SKM-1 treated with dmso at 0.1 percent for 144 hours (cell line): Measurements from ENCODE around the gene NIPAL4.
A peak's percentile ranks its signal among the peaks of the same experiment; 100 is the strongest.
"Not testable (repeated sequence)": the region's sequence is repeated elsewhere in the genome, so short reads cannot be mapped to it uniquely, and the experiment has no call there.

ENCODE experiments used
- DNase-seq: peaks from one replicate; lab custom pipeline; 2025; ENCODE audit not compliant: unreplicated experiment; lab: John Stamatoyannopoulos, UW

Gene NIPAL4

GRCh38 chr5:157463081-157463480 lies 3.1 kb downstream of the NIPAL4 start:
- DNase-seq = no peak

GRCh38 chr5:157463621-157464518 lies 3.9 kb downstream of the NIPAL4 start:
- DNase-seq = no peak

DNA sequence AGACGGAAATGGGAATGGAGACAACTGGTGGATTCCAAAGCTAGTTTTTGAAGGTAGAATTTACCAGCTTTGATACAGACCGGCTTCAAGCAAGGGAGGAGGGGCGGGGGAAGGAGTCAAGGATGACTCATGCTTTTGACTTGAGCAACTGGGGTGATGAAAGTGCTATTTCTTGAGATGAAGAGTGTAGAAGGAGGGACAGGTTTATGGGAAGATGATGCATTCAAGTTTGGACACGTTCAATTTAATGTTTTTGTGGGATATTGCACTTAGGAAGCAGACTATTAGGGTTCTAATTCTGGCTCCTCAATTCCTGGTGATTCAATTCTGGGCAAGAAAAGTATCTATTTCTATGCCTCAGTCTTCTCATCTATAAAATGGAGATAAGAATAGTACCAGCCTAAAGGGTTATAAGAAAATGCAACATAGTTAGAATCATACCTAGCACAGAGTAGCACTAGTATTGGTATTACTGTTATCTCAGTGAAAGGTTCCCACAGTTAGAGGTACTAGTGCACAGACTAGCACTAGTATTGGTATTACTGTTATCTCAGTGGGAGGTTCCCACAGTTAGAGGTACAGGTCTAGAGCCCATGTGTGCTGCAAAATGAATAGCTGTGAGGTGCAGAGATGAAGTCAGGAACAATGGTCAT lies 4.6 kb downstream of the NIPAL4 start:
- DNase-seq = peak; percentile 80

DNA sequence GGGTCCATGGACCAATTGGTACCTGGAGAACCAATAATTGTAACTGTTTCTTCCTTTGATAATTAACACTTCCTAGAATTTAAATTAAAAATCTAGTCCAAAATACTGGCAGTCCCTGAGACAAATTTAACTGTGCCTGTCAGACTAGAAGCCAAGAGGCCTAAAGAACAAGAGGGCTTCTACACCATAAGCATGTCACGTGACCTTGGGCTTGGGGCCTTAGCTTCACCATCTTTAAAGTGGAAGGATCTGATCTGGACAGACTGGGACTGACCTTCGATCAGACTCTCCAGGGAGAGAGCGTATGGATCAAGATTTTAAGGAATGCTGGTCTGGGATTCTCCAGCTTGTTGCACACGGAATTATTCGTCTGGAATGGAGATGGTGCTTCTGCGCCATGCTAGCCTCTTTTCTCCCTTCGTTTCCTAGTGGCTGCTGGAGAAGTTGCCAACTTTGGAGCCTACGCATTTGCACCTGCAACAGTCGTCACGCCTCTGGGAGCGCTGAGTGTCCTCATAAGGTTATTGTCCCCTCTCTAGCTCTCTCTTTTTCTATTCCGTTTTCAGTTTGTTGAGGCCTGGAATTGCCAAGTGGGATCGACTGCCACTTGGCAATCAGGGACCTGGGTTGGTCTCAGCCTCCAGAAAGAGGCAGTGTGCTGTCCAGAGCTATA lies 8.4 kb downstream of the NIPAL4 start:
- DNase-seq = no peak

- DNase-seq = no peak
Observed at GRCh38 chr5:157469073-157469472, 9.1 kb downstream of the NIPAL4 start.

GRCh38 chr5:157469687-157470086 lies 9.7 kb downstream of the NIPAL4 start:
- no peak for DNase-seq

GRCh38 chr5:157470631-157471030 lies 10.6 kb downstream of the NIPAL4 start:
- no peak for DNase-seq

GRCh38 chr5:157471709-157472108 lies 11.7 kb downstream of the NIPAL4 start:
- peak; percentile 9 for DNase-seq

DNA sequence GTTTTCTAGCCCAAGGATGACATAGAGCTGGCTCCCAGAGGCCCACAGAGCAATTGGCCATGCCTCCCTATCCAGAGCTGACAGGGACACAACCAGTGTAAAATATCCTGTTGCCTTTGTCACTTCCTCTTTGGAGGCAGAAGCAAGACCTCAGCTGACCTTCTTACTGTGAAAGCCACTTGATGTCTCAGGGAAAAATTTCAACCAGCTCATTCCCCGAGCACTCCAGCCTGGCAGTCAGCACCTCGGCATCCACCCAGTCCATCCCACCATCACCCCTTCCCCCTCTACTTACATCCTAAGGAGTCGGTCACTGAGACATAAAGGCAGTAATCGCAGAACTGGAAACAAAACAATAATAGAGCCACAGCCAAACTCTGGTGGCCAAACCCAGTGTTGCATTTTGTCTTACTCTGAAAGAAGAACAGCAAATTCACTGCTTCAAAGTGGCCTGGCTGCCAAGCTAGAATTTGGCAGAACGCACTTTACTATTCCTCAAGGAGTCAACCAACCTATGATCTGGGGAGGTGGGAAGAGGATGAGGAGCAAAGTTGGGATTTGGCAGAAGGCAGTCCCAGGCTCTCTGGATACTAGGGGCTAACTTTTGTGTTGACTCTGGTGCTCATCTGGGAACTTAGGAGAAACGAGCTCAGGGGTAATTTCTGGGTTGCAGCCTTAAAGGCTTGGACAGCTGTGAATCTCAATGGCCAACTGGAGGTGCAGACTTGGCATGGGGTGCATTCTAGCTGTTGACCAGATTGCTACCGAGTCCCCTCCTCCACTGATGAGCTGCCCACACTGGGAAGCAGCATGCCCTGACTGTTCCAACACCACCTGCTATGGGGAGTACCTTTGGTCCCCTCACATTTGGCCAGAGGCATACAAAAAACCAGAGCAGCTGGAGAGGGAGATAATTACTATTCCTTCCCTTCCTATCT lies 13.6 kb downstream of the NIPAL4 start:
- DNase-seq = peak; percentile 74

DNA sequence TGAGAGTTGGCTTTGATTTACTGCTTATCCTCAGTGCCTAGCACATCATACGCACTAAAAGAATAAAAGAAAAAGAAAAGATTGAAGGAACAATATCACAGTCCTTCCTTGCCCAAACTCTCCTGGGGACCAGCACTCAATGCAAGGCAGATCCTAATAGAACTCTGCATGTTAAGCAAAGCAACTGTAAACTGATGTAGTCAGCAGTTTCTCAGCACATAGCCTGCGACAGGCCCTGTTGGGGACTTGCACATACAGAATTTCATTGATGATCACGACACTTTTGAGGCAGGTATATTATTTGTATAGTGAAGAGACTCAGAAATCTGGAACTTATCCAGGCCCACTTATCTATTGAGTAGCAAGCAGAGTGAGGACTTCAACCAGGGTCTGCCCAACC lies 15.4 kb downstream of the NIPAL4 start:
- DNase-seq = no peak

DNA sequence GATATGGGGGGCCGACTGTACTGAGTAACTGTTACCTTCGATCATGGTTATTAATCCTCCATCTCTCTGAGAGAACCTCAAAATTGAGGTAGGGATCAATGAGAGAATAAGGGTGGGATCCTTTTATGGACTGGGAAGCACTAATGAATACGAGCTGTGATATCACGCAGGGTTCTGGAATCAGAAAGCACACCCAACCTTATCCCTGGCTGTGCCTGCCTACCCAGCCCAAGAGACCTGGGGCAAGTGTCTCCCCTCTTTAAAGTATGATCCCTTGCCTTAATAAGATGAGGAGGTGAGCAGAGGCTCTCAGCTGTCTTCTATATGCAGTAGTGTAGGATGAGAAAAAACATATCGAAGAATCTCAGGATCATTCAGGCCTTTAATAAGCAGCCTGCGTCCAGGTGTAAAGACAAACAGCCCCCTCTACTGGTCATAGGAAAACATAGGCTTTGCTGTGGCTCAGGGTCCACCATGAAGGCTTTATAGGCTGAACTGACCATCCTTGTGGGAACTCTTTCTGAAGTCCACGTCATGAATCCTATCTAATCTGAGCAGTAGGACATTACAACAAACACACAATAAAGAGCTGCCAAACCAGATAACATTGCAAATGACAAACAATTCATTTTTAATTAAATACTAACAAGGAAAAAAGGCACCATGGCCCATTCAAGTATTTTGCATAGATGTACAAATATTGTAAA lies 16.8 kb downstream of the NIPAL4 start:
- peak; percentile 54 for DNase-seq

DNA sequence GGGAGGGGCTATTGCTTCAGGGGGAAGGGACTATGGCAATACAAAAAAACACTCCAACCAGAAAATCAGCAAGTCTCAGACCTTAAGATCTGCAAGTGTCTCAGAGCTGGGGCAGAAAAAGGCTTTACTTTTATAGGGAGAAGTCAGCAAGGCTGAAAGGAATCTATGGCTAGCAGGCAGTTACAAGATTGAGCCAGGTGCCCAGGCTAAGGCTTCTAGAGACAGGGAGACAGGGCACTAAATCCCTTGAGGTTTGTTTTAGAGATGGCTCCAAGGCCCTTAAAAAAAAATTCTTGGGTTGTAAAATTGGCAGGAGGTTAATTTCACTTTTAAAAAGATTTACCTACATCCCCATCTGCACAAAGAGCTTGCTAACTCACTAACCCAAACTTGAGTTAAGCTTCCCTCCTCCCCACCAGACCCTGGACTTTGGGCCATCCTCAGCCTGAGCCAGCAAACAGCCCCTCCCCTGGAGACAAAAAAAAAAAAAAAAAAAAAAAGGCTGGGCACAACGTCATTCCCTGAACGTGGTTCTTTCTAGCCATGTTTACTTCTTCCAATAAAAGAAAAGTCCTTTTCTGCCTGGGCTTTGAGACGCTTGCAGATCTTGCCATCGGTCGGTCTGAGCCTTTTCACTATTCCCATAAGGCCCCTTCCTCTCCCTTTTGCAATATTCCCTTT lies 17.9 kb downstream of the NIPAL4 start:
- no peak for DNase-seq

DNA sequence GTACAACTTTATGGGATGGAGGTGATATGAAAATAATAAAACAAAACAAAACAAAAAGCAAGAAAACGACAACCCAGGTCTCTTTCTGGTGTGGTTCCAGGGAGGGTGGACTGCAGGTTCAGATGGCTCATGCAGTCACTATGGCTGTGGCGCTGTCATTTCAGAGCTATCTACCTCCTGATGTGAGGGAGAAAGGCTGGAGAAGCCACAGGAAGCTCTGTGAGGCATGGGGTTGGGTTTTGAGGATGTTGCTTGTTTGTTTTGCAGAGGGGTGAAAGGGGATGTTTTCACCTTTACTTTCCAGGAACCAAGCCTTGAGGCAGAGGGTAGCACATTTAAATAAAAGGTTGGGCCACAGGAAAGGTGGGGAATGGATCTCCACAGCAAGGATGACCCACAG lies 18.7 kb downstream of the NIPAL4 start:
- no peak for DNase-seq

DNA sequence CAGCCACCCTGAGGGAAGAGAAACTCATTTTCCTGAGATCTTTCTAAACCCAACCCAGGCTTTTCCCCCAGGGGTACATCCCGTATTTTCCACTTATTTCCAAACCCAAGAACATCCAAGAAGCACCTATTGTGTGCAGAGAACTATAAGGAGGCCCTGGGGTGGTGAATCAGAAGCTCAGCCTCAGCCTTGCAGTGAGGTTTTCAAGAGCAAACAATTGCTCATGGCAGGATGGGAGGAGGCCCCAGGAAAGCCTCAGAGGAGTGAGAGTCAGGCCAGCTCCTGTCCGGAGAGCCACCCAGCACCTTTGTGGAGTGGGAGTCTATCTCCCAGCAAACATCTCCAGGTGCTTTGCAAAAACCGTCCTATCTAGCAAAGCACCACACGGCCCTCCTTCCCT lies 19.2 kb downstream of the NIPAL4 start:
- no peak for DNase-seq

GRCh38 chr5:157479612-157480510 lies 19.8 kb downstream of the NIPAL4 start:
- no peak for DNase-seq

- no peak for DNase-seq
Observed at GRCh38 chr5:157481265-157481664, 21.3 kb downstream of the NIPAL4 start.

DNA sequence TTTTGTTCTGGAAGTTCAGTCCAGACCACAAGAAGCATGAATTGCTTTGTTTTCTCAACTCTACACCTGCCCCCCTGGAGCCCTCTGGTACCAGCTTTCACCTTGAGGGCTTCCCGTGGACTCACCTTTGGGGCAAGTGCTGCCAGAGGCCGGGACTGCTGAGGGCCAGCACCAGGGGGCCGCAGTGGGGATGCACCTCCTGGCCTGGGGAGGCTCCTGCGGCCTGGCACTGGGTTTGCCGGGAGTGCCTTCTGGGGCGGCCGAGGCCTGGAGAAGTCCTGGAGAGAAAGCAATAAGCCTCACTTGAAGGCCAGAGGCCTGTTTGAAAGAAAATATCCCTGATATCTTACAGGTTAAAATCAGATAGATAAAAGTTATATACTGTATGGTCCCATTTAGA lies 21.7 kb downstream of the NIPAL4 start:
- DNase-seq = no peak

DNA sequence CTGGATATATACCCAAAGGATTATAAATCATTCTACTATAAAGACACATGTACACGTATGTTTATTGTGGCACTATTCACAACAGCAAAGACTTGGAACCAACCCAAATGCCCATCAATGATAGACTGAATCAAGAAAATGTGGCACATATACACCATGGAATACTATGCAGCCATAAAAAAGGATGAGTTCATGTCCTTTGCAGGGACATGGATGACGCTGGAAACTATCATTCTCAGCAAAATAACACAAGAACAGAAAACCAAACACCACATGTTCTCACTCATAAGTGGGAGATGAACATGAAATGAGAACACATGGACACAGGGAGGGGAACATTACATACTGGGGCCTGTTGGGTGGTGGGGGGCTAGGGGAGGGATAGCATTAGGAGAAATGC lies 22.7 kb downstream of the NIPAL4 start:
- DNase-seq = not testable (repeated sequence)

- DNase-seq = peak; percentile 49
Observed at GRCh38 chr5:157484768-157485167, 24.8 kb downstream of the NIPAL4 start.
